ENCODE data around the gene ALDH3A2. TPM values are rescaled to one million over a fixed set of nuclear protein-coding genes. Genes with fewer than 3 reads are reported as not detected.

Gene ALDH3A2
- total RNA-seq: 60.4 TPM
- long read RNA-seq, transcript ALDH3A2-210 (1 exons, 3,512 nt): minor isoform, 7 of 111 reads
- long read RNA-seq, transcript ALDH3A2-201 (10 exons, 3,928 nt): major isoform, 75 of 111 reads
- long read RNA-seq, transcript ALDH3A2-202 (11 exons, 3,828 nt): minor isoform, 10 of 111 reads
- long read RNA-seq, partial matches to known transcripts: 8 of 111 reads
- long read RNA-seq, other reads (novel, unspliced or antisense): 10 of 111 reads

DNA sequence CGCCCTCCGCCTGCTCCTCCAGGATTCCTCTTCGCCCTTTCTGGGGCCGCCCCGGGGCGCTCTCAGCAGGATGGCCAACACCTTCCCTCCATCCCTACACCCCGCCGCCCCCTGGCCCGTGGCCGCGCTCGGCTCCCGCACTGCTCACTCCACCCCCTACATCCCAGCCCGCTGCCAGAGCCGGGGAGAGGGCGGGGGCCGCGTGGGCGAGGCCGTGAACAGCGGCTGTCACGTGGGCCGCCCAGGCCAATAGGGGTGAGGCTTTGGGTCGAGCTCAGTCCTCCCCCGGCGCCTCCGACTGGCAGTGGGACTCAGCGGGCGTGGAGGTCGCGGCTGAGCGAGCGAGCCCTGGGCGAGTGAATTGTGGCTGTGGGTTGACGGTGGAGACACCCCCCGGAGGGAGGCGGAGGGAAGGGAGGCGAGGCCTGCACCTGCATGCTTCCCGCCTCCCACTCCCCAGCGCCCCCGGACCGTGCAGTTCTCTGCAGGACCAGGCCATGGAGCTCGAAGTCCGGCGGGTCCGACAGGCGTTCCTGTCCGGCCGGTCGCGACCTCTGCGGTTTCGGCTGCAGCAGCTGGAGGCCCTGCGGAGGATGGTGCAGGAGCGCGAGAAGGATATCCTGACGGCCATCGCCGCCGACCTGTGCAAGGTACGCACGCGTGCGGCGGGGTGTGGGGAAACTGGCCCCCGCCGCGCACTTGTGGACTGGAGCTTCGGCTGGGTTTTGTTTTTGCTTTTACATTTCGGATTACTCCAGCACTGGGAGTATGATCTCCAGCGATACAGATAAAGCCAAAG lies at the start of gene ALDH3A2:
Gene ALDH3A2, plus strand, starts transcription at position 277 of the 799 bp plus-strand sequence. Its CDS starts 221 bp downstream, at position 498.
- DNase-seq (peak; percentile 100), ATAC-seq (peak; percentile 99)
- intact Hi-C loops (cut with micrococcal nuclease): no loop called here

DNA sequence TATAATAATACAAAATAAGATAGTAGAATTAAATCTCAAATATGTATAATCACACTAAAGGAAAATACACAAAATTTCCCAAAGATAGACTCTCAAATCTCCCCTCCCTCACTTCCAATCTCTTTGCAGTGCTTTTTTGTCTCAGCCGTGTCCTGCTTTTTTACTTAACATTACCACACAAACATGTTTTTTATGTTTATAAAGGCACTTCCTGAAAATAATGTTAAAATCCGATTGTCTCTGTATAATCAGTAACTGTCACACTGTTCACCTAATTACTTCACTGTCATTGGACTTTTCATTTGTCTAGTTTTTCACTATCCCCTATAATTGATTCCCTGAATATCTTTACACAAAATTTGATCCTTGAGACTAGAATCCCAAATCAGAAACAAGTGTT lies 38.2 kb upstream of the ALDH3A2 start:
- ATAC-seq (no peak), DNase-seq (no peak)
- intact Hi-C loops (cut with micrococcal nuclease): no loop called here

DNA sequence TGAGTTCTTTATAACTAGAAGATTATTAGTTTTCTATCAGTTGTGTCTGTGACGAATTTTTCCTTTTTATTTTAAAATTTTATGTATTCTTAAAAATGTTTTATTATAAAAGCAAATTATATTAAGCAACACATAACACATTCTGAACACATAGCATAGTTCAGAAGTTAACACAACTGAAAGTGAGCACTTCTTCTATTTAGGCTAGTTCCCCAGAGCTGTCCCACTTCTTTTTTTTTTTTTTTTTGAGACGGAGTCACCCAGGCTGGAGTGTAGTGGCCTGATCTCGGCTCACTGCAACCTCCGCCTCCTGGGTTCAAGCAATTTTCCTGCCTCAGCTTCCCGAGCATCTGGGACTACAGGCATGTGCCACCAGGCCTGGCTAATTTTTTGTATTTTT lies 37.7 kb upstream of the ALDH3A2 start:
- DNase-seq: no peak

GRCh38 chr17:19613979-19614378 lies 34.6 kb upstream of the ALDH3A2 start:
- no peak for DNase-seq
- no peak for ATAC-seq
- intact Hi-C loops (cut with micrococcal nuclease): no loop called here

More for the DNA sequence above, 37.7 kb upstream of the ALDH3A2 start:
- no peak for ATAC-seq
- intact Hi-C loops (cut with micrococcal nuclease): no loop called here

DNA sequence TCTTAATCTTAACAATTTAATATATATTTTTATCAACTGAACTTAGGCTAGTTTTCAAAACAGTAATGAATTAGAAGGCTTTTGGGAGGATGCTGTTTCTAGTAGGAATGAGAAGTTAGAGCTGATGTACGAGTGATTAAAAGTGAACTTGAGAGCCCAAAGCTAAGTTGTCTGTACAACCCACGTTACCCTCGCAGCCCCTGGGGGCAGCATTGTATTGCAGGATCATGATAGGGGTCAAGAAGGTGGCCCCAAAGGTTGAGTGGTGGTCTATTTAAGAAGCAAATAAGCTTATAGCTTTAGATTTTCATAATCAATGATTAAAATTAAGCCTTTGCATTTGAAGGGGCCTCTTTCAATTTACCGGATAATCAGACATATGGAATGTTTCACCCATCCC lies 33.7 kb upstream of the ALDH3A2 start:
- ATAC-seq (no peak), DNase-seq (no peak)
- intact Hi-C loops (cut with micrococcal nuclease): no loop called here

GRCh38 chr17:19618015-19618414 lies 30.5 kb upstream of the ALDH3A2 start:
- ATAC-seq (no peak), DNase-seq (no peak)
- intact Hi-C loops (cut with micrococcal nuclease): no loop called here

DNA sequence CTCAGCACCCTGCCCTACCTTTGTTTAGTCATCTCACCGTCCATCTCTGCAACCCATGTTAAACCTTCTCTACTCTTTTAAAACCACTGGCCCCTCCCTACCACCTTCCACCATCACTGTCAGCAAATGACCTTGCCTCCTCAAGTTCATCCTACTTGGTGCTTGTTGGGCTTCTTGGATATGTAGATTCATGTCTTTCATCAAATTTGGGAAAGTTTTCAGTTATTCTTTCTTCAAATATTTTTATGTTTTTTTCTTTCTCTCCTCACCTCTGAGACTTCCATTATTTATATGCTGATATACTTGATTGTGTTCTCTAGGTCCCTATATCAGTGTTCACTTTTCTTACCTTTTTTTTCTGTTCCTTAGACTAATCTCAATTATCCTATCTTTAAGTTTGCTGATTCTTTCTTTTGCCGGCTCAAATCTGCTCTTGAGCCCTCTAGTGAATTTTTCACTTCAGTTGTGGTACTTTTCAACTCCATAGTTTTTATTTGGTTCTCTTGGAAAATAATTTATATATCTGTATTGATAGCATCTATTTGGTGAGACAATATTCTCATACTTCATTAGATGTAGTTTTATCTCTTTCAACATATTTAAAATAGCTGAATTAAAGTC lies 28.7 kb upstream of the ALDH3A2 start:
- no peak for ATAC-seq
- DNase-seq: no peak
- intact Hi-C loops (cut with micrococcal nuclease): no loop called here

GRCh38 chr17:19621697-19622096 lies 26.9 kb upstream of the ALDH3A2 start:
- intact Hi-C loops (cut with micrococcal nuclease): no loop called here
- ATAC-seq (no peak), DNase-seq (no peak)

- ATAC-seq (no peak), DNase-seq (no peak)
- intact Hi-C loops (cut with micrococcal nuclease): no loop called here
Measured at GRCh38 chr17:19626079-19626478, 22.5 kb upstream of the ALDH3A2 start.

DNA sequence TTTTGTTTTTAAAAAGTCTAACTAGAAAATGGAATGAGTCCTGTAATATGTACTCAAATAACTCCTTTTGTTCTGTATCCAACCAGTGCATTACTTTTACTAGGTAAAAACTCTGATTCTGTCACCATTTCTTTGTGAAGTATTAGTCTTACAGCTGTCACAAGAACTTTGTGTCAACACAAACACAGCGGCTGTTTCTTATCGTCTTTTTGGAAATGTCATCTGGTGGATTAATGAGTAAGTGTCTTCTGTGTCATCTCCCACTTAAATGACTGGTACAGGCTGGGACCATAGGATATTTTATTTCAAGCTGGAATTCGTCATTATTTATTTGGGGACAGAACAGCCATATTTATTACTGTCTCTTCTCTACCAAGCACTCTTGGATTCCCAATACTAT lies 19.1 kb upstream of the ALDH3A2 start:
- ATAC-seq (no peak), DNase-seq (no peak)
- intact Hi-C loops (cut with micrococcal nuclease): no loop called here

- ATAC-seq (no peak), DNase-seq (no peak)
- intact Hi-C loops (cut with micrococcal nuclease): no loop called here
Measured at GRCh38 chr17:19630035-19630434, 18.5 kb upstream of the ALDH3A2 start.

GRCh38 chr17:19630661-19631060 lies 17.9 kb upstream of the ALDH3A2 start:
- ATAC-seq (no peak), DNase-seq (no peak)
- intact Hi-C loops (cut with micrococcal nuclease): no loop called here

GRCh38 chr17:19631905-19632304 lies 16.6 kb upstream of the ALDH3A2 start:
- intact Hi-C loops (cut with micrococcal nuclease): no loop called here
- DNase-seq (no peak), ATAC-seq (no peak)

DNA sequence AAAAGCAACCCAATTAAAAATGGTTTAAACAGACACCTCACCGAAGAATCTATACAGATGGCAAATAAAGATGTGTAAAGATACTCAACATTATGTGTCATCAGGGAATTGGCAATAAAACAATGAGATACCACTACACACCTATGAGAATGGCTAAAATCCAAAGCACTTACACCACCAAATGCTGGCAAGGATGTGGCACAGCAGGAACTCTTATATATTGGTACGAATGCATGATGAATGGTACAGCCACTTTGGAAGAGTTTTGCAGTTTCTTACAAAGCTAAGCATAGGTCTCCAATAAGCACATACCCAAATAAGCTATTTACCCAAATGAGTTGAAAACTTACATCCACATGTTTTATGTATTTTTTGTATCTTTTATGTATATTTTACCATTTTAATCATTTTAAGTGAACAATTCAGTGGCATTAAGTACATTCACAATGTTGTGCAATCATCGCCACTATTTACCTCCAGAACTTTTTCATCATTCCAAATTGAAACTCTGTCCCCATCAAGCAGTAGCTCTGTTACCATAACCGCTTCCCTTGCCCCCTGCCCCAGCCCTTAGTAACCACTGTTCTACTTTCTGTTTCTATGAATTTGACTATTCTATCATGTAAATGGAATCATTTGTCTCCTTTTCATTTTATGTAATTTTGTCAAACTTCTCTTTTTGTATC lies 6.7 kb upstream of the ALDH3A2 start:
- intact Hi-C loops (cut with micrococcal nuclease): no loop called here
- ATAC-seq: no peak
- DNase-seq: no peak

DNA sequence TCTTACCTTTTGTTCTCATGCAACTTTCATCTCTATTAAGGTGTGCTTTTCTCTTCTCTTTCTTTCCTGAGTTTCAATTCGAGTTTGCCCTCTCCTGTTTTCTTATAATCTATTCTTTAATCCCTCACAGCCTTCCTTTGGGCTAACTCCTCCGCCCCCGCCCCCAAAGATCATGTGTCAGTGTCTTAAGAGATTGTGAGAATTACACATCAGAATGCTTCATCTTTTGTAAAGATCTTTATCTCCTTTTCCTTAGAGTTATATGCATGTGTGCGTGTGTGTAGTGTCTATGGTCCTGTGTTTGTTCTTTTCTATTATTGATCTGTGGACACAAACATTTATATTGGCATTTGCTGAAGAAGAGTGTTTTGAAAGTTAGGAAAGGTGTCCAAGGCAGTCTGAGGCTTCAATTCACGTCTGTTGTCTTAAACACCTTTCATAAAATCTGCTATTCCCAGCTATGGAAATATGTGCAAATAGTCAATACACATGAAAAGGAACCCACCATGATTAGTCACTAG lies 6.1 kb upstream of the ALDH3A2 start:
- ATAC-seq (no peak), DNase-seq (no peak)
- intact Hi-C loops (cut with micrococcal nuclease): no loop called here

- DNase-seq: no peak
- intact Hi-C loops (cut with micrococcal nuclease): no loop called here
- no peak for ATAC-seq
Measured at GRCh38 chr17:19644493-19645210, 3.9 kb upstream of the ALDH3A2 start.

GRCh38 chr17:19645734-19646201 lies 2.8 kb upstream of the ALDH3A2 start:
- DNase-seq: peak; percentile 38
- intact Hi-C loops (cut with micrococcal nuclease): no loop called here
- ATAC-seq: no peak

DNA sequence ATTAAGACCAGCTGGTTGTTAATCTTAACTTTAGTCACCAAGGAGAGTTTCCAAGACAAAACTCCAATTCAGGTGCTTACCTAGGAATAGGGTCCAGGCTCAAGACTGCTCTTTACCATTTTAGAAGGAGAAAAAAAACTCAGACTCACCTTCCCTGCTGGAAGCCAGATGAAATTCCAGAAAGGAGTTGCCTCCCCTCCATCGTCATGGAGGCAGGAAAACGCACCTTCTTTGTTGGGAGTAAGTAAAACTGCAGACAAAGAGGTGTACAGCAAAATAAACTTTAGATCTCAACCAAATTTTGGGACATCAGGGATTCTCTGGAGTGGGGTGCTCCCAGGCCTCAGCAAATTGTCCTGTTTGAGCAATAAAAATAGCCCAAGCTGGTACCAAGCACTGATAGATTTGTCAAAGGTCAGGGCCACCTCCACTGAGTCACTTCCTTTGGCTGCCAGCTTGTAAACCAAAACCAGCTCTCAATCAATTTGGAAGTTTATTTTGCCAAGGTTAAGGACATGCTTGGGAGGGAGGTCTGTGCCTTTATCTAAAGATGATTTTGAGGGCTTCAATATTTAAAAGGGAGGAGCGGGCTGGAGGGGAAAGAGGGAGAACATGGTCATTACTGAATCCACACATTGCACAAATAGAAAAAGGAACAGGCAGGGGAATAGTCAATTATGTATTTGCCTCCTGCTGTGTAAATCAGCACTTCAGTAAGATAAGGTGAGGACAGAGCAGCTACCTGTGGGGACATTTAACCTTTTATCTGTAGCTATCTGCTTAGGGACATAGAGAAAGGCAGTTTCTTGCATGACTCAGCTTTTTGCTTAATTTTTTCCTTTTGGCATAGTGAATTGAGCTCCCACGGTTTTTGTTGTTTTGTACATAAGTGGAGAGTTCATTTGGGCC lies 1.5 kb upstream of the ALDH3A2 start:
- DNase-seq (no peak), ATAC-seq (no peak)
- intact Hi-C loops (cut with micrococcal nuclease): no loop called here
